Measurements from ENCODE around the gene GPC6.

DNA sequence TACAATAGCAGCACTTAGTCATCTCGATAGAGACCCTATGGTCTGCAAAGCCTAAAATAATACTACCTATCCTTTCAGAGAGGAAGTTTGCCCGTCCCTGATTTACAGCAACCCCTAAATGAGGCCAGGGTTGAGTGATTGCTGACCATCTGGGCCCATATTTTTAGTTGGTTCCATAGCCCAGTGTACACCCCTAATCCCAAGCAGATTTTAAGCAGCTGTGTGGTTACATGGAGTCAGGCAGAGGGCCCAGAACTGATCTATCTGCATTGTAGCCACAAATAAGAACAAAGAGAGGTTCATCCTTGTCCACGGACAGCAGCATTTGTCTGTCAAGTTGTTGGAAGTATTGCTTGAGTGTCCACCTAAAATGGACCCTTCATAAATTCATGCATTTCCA lies 1104.7 kb downstream of the GPC6 start:
- TF ChIP-seq, protein P1, sequence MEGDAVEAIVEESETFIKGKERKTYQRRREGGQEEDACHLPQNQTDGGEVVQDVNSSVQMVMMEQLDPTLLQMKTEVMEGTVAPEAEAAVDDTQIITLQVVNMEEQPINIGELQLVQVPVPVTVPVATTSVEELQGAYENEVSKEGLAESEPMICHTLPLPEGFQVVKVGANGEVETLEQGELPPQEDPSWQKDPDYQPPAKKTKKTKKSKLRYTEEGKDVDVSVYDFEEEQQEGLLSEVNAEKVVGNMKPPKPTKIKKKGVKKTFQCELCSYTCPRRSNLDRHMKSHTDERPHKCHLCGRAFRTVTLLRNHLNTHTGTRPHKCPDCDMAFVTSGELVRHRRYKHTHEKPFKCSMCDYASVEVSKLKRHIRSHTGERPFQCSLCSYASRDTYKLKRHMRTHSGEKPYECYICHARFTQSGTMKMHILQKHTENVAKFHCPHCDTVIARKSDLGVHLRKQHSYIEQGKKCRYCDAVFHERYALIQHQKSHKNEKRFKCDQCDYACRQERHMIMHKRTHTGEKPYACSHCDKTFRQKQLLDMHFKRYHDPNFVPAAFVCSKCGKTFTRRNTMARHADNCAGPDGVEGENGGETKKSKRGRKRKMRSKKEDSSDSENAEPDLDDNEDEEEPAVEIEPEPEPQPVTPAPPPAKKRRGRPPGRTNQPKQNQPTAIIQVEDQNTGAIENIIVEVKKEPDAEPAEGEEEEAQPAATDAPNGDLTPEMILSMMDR (conservative IDR thresholded peaks at IDR 0.05) = no peak
- no peak for TF ChIP-seq EZH2 (IDR thresholded peaks at IDR 0.05; ENCODE audit: low read depth)
